ENCODE data around the gene IRF2BPL.
A peak's percentile ranks its signal among the peaks of the same experiment; 100 is the strongest.

IRF2BPL gene

DNA sequence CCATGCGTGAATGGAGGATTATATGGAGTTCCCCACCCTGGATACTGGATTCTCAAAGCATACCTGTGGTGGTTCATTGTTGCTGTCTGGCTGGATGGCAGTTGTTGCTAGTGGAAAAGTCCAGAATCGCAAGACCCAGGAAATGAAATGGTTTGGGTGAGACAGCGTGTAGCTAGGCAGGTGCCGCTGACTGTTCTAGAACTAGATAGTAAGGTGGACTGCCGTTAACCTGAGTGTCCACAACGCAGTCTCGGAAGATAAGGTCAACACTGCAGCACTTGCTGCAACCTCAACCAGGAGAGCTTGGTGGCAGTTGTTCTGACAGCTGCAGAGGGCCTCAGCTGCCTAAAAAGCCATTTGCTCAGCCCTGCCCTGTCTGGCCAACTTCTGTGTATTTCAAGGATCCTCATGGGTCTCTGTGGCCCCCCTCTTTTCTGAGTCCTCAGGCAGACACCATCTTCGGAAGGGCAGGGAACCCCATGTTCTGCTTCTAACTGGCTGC is 15.5 kb upstream of the IRF2BPL start:
- H3K9me3 Mint-ChIP-seq, result no peaks in the 10 kb centered on the region
- DNase-seq, result no peak
- no peaks in the 10 kb centered on the region for H3K36me3 Mint-ChIP-seq
- peaks cover 31 to 47% of the 10 kb centered on the region in 2 donors for H3K4me1 Mint-ChIP-seq
- peak overlapping the region in 1 of 2 donors; percentile 65 for H3K4me3 Mint-ChIP-seq
- no peak for ATAC-seq (replicated peaks)
- peak overlapping the region; percentile 3 for H3K27ac Mint-ChIP-seq
- no peaks in the 10 kb centered on the region for H3K27me3 Mint-ChIP-seq

DNA sequence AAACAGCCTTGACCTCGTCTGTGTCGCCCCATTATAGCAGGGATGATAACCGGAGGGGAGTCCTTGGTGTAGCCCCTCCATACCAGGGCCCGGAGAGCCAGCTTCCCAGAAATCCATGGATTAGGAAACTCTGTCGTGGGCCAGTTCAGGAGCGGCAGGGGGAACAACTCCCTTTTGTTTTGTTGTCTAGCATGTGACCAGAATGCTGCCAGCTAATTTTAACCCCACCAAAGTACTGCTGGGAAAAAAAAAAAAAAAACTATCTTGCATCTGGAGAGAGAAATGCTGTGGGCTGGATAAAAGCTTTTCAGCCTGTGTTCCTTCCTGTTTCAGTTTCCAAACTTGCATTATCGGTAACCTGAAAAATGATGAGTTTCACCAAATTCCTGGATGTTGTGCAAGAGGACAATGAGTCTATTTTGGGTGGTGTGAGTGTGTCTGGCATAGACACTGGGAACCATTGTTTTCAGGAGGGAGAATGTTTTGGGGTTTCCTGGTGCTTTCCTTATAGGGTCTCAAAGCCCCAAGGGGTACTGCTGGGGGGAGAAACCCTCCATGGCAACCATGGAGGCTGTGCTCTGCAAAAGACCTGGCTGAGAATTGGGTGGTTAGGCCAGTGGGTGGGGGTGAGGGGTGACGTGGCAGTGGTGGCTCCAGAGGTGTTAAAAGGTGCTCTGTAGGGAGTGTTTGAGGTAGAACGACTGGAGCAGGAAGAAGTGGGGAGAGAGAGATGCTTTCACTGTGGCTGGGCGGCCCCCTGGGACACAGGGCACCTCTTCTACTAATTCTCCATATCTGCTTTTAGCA is 14.9 kb upstream of the IRF2BPL start:
- no peaks in the 10 kb centered on the region for H3K36me3 Mint-ChIP-seq
- H3K27ac Mint-ChIP-seq, result peak overlapping the region; percentile 83
- peak overlapping the region; percentile 60 to 65 for H3K4me3 Mint-ChIP-seq
- no peak for DNase-seq
- no peaks in the 10 kb centered on the region for H3K27me3 Mint-ChIP-seq
- H3K9me3 Mint-ChIP-seq, result no peaks in the 10 kb centered on the region
- ATAC-seq (replicated peaks), result peak; percentile 17 to 21
- peaks cover 37 to 54% of the 10 kb centered on the region in 2 donors for H3K4me1 Mint-ChIP-seq

DNA sequence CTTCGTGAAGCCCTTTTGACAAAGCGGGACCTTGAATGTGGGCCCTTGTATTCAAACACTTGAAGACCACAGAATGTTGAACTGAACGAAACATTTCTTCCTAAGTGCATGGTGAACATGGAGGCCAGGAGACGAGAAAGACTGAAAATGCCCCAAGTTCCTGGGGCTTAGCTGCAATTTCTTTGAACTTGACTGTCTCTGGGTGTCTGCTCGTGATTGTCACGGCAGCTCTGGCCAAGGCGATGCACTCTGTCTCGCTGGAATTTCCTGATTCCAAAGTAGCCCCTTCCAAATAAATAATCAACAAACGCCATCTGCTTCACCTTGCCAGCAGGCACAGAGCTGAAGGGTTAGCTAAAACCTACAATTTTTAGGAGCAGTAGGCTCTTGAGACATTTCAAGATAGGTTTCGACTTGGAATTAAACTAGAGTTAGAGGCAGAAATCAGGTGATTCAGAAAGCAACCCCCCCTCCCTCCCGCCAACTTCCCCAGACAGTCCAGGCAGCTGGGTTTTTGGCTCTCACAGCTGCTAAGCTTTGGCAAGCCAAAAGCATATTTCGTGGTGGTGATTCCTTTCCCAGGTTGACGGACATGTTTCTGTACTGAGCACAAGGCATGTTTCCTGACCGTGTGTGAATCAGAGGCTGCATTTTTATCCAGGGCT is 13.5 kb upstream of the IRF2BPL start:
- ATAC-seq (replicated peaks) (no peak), DNase-seq (no peak)
- Mint-ChIP-seq H3K4me3 (no peak overlapping the region), H3K9me3 (no peaks in the 10 kb centered on the region), H3K27ac (peak overlapping the region; percentile 44), H3K36me3 (no peaks in the 10 kb centered on the region), H3K27me3 (no peaks in the 10 kb centered on the region), H3K4me1 (peaks cover 49 to 68% of the 10 kb centered on the region in 2 donors)

DNA sequence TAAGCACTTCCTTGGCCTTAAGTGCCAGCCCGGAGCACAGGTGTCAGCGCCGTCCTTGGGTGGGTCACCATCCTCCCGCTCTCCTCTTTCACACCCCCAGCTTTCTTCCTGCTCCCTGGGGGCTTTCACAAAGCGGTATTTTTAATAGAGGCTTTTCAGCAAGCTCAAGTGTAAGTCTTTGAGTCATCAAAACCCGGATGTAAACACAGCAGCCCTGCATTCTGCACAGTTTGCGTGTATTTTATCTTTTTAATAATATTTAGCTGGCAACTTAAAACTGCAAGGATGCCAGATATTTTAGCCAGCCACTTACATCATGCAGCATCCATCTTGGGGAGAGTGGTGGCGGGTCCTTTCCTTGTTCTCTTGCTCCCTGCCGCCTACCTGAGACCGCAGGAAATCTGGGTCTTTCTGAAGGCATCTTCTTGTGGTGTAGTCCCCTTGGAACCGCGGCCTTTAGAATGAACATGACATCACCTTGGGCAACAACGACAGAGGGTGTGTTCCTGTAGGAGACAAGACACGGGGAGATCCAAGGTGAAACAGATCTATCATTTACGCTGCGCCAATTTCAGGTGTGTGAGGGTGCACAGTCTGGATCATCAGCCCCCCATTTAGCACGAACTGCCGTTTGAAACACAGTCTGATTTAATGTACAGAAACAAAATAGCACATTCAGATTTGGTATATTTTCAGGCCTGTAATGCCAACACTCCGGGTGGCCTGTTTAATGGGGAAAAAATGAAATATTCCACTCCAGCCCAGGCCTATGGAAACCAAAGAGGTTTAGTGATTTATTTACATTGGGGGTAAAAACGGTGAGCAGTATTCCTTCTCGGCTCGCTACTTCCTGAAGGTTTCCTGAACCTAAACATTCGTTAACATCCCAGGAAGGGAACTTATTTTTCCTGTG is 12.5 kb upstream of the IRF2BPL start:
- Mint-ChIP-seq H3K27me3 (no peaks in the 10 kb centered on the region), H3K27ac (peak overlapping the region; percentile 96), H3K4me3 (peak overlapping the region; percentile 74 to 78), H3K36me3 (no peaks in the 10 kb centered on the region), H3K9me3 (no peaks in the 10 kb centered on the region), H3K4me1 (peaks cover 59 to 78% of the 10 kb centered on the region in 2 donors)
- DNase-seq (no peak), ATAC-seq (replicated peaks) (peak in 1 of 2 donors; percentile 12)

DNA sequence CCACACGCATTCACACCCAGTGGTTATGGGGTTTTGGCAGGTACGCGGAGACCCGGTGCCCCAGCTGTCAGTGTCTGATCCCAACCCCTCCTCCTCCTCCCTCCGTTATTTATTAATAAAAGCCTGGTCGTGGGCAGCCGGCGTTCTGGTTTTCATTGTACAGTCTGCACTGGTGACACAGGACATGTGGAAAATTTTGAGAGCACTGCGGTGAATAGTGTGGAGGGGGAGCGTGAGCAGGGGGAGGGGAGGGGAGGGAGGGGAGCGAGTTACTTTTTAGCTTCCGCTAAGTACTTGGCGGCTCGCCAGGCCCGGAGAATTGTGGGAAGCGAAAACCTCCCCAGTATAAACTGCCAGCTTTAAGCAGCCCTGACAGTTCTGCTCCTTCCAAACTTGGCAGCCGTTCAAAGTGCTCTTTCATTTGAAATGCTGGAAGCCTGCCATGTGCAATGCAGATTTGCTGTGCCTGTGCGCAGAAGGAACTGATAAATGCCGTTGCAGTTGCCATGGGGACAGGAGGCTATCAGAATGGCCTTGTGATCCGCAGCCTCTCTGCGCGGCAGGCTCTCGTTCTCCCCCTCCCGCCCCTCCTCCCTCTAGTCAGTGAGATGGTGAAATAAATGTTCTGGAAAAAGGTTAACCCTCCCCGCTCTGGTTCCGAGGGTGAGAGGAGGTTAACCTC is 11.7 kb upstream of the IRF2BPL start:
- peak overlapping the region; percentile 96 for H3K27ac Mint-ChIP-seq
- ATAC-seq (replicated peaks) (peak; percentile 77 to 78), DNase-seq (peak; percentile 90)
- H3K4me3 Mint-ChIP-seq, result peak overlapping the region; percentile 74 to 78
- H3K4me1 Mint-ChIP-seq, result peaks cover 61 to 86% of the 10 kb centered on the region in 2 donors
- no peaks in the 10 kb centered on the region for H3K9me3 Mint-ChIP-seq
- H3K27me3 Mint-ChIP-seq, result no peaks in the 10 kb centered on the region
- H3K36me3 Mint-ChIP-seq, result no peaks in the 10 kb centered on the region

DNA sequence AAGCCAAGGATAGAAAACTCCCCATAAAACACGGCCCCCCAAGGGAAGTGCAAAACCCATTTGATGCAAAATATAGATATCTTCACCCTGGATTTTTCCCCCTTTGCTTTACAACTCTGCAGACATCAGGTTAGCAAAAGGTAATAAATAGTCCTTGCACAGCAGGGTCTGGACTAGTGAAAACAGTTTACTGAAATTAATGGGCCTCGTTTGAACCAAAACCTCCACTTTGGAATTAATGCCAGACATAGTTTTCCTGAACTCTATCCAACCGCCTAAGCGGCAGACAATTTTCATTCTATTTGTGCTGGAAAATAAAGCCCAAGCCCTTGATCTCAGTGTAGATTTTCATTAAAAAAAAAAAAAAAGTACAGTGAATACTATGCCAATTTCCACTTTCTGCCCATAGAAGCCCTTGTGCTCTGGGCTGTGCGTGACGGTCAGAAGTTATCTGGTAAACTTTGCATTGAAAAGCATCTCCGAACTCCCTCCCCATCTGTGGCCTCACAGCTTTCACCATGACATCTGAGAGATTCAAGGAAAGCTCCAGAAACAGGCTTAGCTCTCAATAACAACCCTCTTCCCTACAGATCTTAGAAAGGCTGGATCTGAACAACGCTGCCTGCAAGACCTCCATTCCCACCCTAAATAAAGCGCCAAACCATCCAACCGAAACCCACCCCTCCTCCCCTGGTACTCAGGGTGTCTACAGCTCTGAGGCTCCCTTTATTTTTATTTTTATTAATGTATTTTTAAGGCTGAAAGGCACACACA is 11.0 kb upstream of the IRF2BPL start:
- H3K4me3 Mint-ChIP-seq, result peak overlapping the region; percentile 74 to 78
- H3K27me3 Mint-ChIP-seq, result no peaks in the 10 kb centered on the region
- H3K36me3 Mint-ChIP-seq, result no peaks in the 10 kb centered on the region
- peak; percentile 12 to 14 for ATAC-seq (replicated peaks)
- no peaks in the 10 kb centered on the region for H3K9me3 Mint-ChIP-seq
- peak overlapping the region; percentile 96 for H3K27ac Mint-ChIP-seq
- DNase-seq, result no peak
- H3K4me1 Mint-ChIP-seq, result peaks cover 63 to 88% of the 10 kb centered on the region in 2 donors

DNA sequence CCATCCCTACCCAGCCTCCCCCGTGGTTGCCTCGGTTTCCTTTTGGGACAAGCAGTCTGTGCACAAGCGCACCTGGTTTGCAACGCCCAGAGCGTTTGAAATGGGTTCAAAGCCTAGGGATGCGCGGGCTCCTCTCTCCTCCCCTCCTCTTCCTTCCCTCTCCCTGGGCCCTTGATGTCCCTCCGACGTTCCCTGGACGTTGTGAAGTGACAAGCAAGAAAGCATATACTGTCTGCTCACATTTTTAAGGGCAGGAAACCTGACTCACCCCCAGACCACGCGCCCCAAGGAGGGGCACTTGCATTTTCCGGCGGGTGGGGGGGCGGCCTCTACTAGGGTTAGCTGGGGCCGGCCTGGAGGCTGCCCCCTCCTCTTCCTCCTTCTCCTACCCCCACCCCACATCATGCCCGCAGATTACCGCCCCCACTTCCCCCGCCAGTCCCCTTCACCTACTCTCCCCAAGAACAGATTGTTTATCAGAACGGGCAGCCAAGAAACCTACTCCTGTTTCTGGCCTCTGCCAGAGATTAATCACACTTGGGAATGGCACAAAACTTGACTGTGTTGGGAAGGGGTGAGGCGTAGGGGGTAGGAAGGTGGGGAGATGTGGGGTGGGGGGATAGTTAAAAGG is 9.5 kb upstream of the IRF2BPL start:
- DNase-seq (no peak), ATAC-seq (replicated peaks) (no peak)
- Mint-ChIP-seq H3K27me3 (no peaks in the 10 kb centered on the region), H3K36me3 (peaks cover 0 to 1% of the 10 kb centered on the region in 2 donors), H3K4me1 (peaks cover 52 to 88% of the 10 kb centered on the region in 2 donors), H3K4me3 (peak overlapping the region; percentile 47 to 73), H3K27ac (peak overlapping the region; percentile 89), H3K9me3 (no peaks in the 10 kb centered on the region)

DNA sequence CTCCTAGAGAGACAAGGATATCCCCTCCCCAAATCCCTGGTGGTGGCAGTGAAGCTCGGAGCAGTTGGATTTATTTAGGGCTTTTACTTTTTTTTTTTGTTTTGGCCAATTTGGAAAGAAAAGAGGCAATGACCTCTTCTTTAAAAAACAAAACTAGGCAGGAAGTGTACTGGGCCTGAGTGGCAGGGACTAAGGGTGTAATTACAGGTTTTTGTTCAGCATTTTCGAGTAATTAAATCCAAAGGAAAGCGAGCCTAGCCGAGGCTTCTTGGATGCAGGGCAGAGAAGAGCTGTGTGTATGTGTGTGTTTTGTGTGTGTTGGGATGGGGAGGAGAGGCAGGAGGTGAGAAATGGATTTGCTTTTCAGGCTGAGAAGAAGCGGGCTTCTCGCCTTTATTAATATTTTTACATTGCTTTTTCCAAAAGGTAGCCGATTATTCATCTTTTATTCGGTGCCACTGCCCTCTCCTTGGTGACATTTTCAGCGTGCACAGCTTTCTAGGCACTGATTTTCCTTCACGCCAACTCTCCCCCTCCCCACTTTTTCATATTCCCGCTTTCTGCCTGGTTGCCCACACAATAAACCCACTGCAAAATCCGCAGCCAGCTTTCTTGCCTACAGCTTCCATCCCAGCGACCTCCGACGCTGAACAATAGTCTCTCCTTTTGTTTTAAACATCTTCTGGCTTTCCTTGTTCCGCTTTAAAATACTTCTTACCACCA is 8.9 kb upstream of the IRF2BPL start:
- H3K27ac Mint-ChIP-seq, result peak overlapping the region; percentile 89
- H3K27me3 Mint-ChIP-seq, result no peaks in the 10 kb centered on the region
- no peak for ATAC-seq (replicated peaks)

DNA sequence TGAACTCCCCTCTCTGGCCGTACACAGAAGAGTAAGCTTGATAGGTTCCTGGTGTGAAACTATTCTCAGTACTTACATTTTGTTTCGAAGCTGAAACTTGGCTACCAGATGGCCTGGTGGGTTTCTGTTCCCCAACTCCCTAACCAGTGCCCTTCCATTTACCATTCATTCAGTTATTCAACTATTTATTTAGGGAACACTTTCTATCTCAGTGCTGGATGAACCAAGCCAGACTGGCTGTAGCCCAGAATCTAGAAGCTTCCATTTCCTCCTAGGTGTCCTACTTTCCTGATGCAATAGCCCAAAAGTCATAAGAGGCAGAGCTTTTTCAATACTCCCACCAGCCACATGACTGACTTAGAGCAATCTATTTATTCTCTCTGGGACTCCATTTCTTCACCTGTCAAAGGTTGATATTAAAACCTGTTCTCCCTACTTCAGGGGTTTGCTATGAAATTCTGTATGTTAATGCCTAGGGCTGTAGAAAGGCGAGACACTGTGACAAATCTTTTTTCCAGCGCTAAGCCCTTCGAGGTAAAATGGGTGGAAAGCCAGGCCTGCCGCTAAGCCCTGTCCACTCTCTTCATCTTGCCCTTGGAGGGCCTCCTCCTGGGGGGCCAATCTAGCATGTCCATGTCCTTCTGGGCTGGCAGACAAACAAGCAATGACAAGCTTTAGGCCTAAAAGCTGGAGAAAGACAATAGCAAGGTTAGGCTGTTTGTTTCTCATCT is 8.1 kb upstream of the IRF2BPL start:
- peak overlapping the region; percentile 70 for H3K27ac Mint-ChIP-seq
- no peaks in the 10 kb centered on the region for H3K9me3 Mint-ChIP-seq
- peaks cover 54 to 92% of the 10 kb centered on the region in 2 donors for H3K4me1 Mint-ChIP-seq
- peak overlapping the region in 1 of 2 donors; percentile 17 for H3K4me3 Mint-ChIP-seq
- H3K27me3 Mint-ChIP-seq, result no peaks in the 10 kb centered on the region
- DNase-seq, result no peak
- no peak for ATAC-seq (replicated peaks)
- H3K36me3 Mint-ChIP-seq, result peaks cover 0 to 1% of the 10 kb centered on the region in 2 donors

More for the DNA sequence above, 8.9 kb upstream of the IRF2BPL start:
- Mint-ChIP-seq H3K9me3 (no peaks in the 10 kb centered on the region), H3K36me3 (peaks cover 0 to 1% of the 10 kb centered on the region in 2 donors), H3K4me3 (peak overlapping the region; percentile 47 to 73), H3K4me1 (peaks cover 54 to 90% of the 10 kb centered on the region in 2 donors)
- no peak for DNase-seq

DNA sequence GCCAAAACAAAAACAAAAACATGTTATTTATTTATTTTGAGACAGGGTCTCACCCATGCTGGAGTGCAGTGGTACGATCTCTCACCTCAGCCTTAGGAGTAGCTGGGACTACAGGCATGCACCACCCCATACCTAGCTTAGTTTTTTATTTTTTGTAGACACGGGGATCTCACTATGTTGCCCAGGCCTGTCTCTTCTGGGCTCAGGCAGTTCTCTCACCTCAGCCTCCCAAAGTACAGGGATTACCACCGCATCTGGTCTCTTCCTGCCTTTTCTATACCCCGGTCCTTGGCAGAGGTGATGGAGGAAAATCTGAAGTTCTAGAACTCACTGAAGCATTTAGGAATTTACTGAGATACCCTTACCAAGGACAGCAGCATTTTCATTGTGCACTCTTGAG is 6.8 kb upstream of the IRF2BPL start:
- ATAC-seq (replicated peaks) (no peak), DNase-seq (no peak)
- no peaks in the 10 kb centered on the region for H3K27me3 Mint-ChIP-seq
- no peaks in the 10 kb centered on the region for H3K9me3 Mint-ChIP-seq
- peaks cover 0 to 1% of the 10 kb centered on the region in 2 donors for H3K36me3 Mint-ChIP-seq
- no peak overlapping the region for H3K27ac Mint-ChIP-seq
- peak overlapping the region in 1 of 2 donors; percentile 46 for H3K4me3 Mint-ChIP-seq
- H3K4me1 Mint-ChIP-seq, result peaks cover 46 to 82% of the 10 kb centered on the region in 2 donors

DNA sequence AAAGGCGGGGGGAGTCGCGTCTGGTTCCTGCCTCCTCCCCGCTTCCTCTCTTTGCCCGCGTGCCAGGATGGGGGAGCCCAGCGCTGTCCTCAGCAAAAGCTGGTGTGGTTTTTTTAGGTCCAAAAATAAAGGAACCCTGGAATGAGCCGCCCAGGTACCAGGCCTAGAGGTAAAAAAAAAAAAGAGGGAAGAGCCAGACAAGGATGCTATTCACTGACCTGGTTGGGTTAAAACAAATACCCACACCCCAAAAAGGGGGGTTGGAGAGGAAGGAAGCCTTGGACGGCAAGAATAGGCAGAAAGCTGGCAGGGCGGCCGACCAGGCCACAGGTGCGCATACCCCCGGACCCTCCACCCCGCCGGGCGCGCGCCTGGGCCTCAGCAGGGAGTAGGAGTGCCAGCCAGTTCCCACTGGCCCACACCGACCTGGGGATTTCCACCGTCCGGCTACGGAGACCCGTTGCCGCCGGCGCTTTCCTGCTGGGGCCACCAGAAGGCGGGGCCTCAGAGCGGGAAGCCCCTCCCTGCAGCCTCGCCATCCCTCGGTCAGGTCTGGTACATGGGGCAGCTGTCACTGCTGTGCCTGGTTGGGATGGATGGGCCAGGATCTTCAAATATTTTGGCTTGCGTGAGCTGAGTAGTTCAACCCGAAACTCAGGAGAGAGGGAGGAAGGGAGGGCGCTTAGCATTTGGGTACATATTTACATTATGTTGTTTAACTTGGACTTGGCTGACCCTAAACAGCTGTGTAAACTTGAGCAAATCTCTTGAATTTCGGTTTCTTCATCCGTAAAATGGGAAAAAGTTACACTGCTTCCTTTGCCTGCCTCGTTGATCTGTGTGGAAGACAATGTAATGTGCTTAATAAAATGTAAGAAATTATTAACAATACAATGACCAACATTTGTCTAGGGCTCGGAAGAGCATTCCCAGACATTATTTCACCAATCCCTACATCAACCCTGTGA is 5.4 kb upstream of the IRF2BPL start:
- Mint-ChIP-seq H3K36me3 (peaks cover 0 to 1% of the 10 kb centered on the region in 2 donors), H3K27ac (peak overlapping the region; percentile 99), H3K9me3 (no peaks in the 10 kb centered on the region), H3K4me1 (peaks cover 43 to 80% of the 10 kb centered on the region in 2 donors), H3K27me3 (no peaks in the 10 kb centered on the region), H3K4me3 (peak overlapping the region; percentile 90 to 99)
- peak; percentile 87 for DNase-seq
- ATAC-seq (replicated peaks), result peak; percentile 78 to 83
